Fibroblast of lung (primary cell): ENCODE data around the gene TBCA.

Experiments
- CTCF ChIP-seq, 2 donors: IDR thresholded peaks in 1 of 2; conservative IDR thresholded peaks in 1 of 2; 1 replicate in 1 of 2; 2 replicates in 1 of 2; pipeline ENCODE4 v1.5.1; 2011 to 2012; ENCODE audit warnings: low read length in 2 of 2, control low read depth in 1 of 2, inconsistent platforms in 1 of 2, low read depth in 1 of 2, mild to moderate bottlenecking in 1 of 2
- EZH2 ChIP-seq: IDR thresholded peaks from 2 replicates; pipeline ENCODE4 v1.5.1; 2012; ENCODE audit warnings: low read length, control low read depth, mild to moderate bottlenecking; ENCODE audit errors: missing control alignments

- no peak for TF ChIP-seq CTCF (conservative IDR thresholded peaks at IDR 0.05 in 1 of 2, IDR thresholded peaks at IDR 0.05 in 1 of 2; ENCODE audit: low read depth in 1 of 2, low read length in 2 of 2)
- TF ChIP-seq EZH2, result no peak
Measured at GRCh38 chr5:77693913-77694312, 82.2 kb downstream of the TBCA start.
